Adrenal gland (tissue), 12 donors: ENCODE measurements around the gene TMIGD2. TPM values are rescaled to one million over a fixed set of nuclear protein-coding genes. Genes with fewer than 3 reads are reported as not detected.

Source experiments
- DNase-seq, 7 donors: peaks; one replicate each; pipeline ENCODE4 v3.0.0-alpha.2; 2019 to 2020
- H3K27ac ChIP-seq, 5 donors: fragments of 200-600 bp; sonication (generic) in 4 of 5; 1 replicate in 3 of 5; 2 replicates in 2 of 5; pipeline versions ENCODE4 v1.5.1 to v1.8.0; 2016 to 2020; ENCODE audit warnings: mild to moderate bottlenecking in 1 of 5
- H3K27me3 ChIP-seq: fragments of 200-600 bp; 2 replicates; pipeline ENCODE4 v1.8.0; 2021
- H3K36me3 ChIP-seq, 2 donors: fragments of 200-600 bp; replicated peaks in 1 of 2; 1 replicate in 1 of 2; 2 replicates in 1 of 2; pipeline versions ENCODE4 v1.5.1 to v1.8.0; 2018 to 2022
- H3K4me1 ChIP-seq, 2 donors: fragments of 200-600 bp; replicated peaks in 1 of 2; 1 replicate in 1 of 2; 2 replicates in 1 of 2; pipeline versions ENCODE4 v1.5.1 to v1.8.0; 2018 to 2021
- H3K4me3 ChIP-seq, 4 donors: fragments of 200-600 bp; sonication (generic) in 3 of 4; one replicate each; pipeline ENCODE4 v1.5.1; 2016 to 2018
- H3K9me3 ChIP-seq, 3 donors: fragments of 200-600 bp; sonication (generic) in 1 of 3; replicated peaks in 1 of 3; 1 replicate in 2 of 3; 2 replicates in 1 of 3; pipeline versions ENCODE4 v1.5.1 to v1.8.0; 2016 to 2021
- POLR2A ChIP-seq, 2 donors: fragments of 450-650 bp; IDR thresholded peaks; one replicate each; pipeline ENCODE4 v1.6.1; 2017; ENCODE audit warnings: antibody characterized with exemption in 2 of 2, mild to moderate bottlenecking in 2 of 2, moderate library complexity in 1 of 2
- WGBS, 4 donors: extraction: QIAGEN DNeasy Blood & Tissue Kit in 2 of 4; methylation state at CpG; one replicate each; pipeline versions ENCODE4 v1.1.5 to v1.1.7; 2013 to 2017; 5-methylcytosine and 5-hydroxymethylcytosine counted together
- intact Hi-C, 2 donors: fragments of 100-400 bp; cut with DNase I; formaldehyde crosslinking; loops; one replicate each; pipeline versions ENCODE4 v1.14.1 to v1.15.0; 2022 to 2023
- polyA plus RNA-seq, 3 donors: library from polyadenylated mRNA; stranded (reverse); fragments of 200-250 nt in 2 of 3; fragments of 350-450 nt in 1 of 3; fragmentation: Illumina TruSeq in 1 of 3; extraction: RNeasy Lipid Tissue Mini Kit (QIAGEN cat#74804) in 1 of 3; gene quantifications; one replicate each; pipeline ENCODE4 v1.2.3, GENCODE V29; 2013 to 2014
- total RNA-seq, 9 donors: library from RNA; depleted of rRNA in 4 of 9; stranded (reverse); fragments of >200 nt in 4 of 9; fragments of 120-200 nt in 1 of 9; fragmentation: NEBNext Ultra II Directional in 1 of 9; extraction: Animal tissue kit (Norgen Biotek cat#: 25700) in 1 of 9; gene quantifications; one replicate each; pipeline versions ENCODE4 v1.1.0 to v1.2.4, GENCODE V29; 2013 to 2023
- TF ChIP-seq, protein P1 (sequence below), 6 experiments: fragments of 450-650 bp in 4 of 6; fragments of 200-600 bp in 2 of 6; sonication (generic) in 1 of 6; IDR thresholded peaks; 1 replicate in 5 of 6; 2 replicates in 1 of 6; pipeline versions ENCODE4 v1.5.1 to v1.8.0; 2016 to 2021; ENCODE audit warnings: antibody characterized with exemption in 6 of 6, mild to moderate bottlenecking in 2 of 6, moderate library complexity in 1 of 6
- donor health status: healthy with polysubstance abuse.
- donor health status: Bipolar disorder and iron deficiency.
- donor health status: DM: yes; HTN: yes; CAD: no.
- donor health status: DM: no; HTN: no; CAD: no.
- donor health status: DM: no; HTN: no; CAD: no.
- donor health status: DM: yes; HTN: yes; CAD: no.

The TMIGD2 gene
- total and polyA plus RNA-seq, 12 donors, result 0.17 to 0.25 (median 0.24) TPM; not detected in 9

DNA sequence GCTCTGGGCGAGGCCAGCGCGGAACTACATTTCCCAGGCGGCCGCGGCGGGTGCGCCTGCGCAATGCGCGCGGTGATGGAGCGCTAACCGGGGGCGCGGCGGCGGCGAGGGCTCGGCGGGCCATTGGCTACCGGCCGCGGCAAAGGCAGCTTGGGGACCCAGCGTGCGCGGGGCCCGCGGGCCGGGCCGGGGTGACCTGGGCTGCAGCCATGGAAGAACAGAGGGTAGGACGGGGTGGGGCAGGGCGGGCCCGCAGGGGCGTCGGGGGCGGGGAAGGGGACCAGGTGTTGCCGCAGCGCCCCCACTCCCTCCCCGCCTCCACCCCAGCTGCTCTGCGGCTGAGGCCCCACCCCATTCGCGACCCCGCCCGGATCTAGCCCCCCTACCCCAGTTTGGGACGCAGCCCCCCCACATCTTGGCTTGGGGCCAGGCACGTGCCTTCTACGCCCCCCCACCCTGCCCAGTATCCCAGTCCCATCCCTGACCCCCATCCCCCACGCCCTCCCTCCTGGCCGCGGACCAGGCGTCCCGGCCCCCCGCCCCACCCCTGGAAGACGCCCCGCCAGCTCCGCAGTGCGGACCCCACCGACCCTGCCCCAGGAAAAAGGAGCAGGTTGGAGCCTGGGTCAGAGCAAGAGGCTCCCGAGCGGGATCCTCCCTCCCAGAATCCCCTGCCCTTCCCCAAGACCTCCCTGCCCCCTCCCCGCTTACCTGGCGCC is 2.5 kb upstream of the TMIGD2 start, which contains the start of gene FSD1:
Gene FSD1, plus strand, starts transcription at position 61 of the 719 bp plus-strand sequence. Its CDS starts 149 bp downstream, at position 210.
- no peaks in the 10 kb centered on the region for H3K9me3 ChIP-seq
- H3K27ac ChIP-seq, result no peak within 1 kb of the TSS
- H3K27me3 ChIP-seq, result peaks cover 8% of the 10 kb centered on the region
- H3K4me1 ChIP-seq, result no peaks in the 10 kb centered on the region
- DNase-seq, result no peak
- intact Hi-C loops, result no loop called here
- 4 to 17% (median 5%) methylated on average over 8 to 58 of the region's 63 CpGs for WGBS, 4 donors
- TF ChIP-seq, protein P1, sequence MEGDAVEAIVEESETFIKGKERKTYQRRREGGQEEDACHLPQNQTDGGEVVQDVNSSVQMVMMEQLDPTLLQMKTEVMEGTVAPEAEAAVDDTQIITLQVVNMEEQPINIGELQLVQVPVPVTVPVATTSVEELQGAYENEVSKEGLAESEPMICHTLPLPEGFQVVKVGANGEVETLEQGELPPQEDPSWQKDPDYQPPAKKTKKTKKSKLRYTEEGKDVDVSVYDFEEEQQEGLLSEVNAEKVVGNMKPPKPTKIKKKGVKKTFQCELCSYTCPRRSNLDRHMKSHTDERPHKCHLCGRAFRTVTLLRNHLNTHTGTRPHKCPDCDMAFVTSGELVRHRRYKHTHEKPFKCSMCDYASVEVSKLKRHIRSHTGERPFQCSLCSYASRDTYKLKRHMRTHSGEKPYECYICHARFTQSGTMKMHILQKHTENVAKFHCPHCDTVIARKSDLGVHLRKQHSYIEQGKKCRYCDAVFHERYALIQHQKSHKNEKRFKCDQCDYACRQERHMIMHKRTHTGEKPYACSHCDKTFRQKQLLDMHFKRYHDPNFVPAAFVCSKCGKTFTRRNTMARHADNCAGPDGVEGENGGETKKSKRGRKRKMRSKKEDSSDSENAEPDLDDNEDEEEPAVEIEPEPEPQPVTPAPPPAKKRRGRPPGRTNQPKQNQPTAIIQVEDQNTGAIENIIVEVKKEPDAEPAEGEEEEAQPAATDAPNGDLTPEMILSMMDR (IDR thresholded peaks at IDR 0.05), result no peak
- no peak for TF ChIP-seq POLR2A (IDR thresholded peaks at IDR 0.05)
- no peak within 1 kb of the TSS for H3K4me3 ChIP-seq
- no peaks in the 10 kb centered on the region for H3K36me3 ChIP-seq

DNA sequence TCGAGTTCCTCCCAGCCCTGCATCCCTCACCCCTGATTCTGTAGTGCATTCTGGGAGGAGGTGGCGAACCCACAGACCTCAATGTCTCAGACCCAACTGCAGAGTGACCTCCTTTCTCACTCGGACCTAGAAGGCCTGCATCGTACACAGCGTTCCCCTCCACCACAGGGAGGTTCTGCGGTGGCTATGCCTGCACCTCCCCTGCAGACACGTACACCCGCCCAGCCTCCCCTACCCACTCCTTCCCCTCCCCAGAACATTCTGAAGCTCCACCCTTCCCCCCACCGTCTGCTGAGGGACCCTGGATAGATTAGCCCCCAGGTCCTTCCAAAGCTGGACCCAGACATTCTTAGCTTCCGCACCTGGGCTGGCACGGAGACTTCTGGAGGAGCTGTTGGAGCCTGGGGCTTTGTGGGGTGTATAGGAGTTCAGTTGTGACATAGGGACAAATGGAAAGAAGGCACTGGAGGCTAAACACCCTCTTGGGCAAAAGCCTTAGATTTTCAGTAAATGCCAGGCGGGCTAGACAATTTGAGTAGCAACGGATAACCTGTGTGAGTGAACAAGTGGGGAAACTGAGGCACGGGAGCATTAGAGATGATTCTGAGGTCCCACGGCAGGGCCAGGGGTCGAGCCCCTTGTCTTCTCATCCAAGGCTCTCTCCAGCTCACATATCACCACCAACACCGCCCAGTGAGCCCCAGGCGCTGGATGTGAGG is 1.8 kb upstream of the TMIGD2 start:
- Histone ChIP-seq H3K36me3 (no peaks in the 10 kb centered on the region), H3K4me3 (no peak overlapping the region), H3K27ac (no peak overlapping the region), H3K4me1 (no peaks in the 10 kb centered on the region), H3K9me3 (no peaks in the 10 kb centered on the region), H3K27me3 (peaks cover 8% of the 10 kb centered on the region)
- no peak for DNase-seq
- WGBS, 4 donors, result 41 to 49% (median 47%) methylated on average over 14 to 18 of the region's 18 CpGs
- intact Hi-C loops, result no loop called here
- no peak for TF ChIP-seq POLR2A (IDR thresholded peaks at IDR 0.05)
- TF ChIP-seq, protein P1 (IDR thresholded peaks at IDR 0.05), result no peak

DNA sequence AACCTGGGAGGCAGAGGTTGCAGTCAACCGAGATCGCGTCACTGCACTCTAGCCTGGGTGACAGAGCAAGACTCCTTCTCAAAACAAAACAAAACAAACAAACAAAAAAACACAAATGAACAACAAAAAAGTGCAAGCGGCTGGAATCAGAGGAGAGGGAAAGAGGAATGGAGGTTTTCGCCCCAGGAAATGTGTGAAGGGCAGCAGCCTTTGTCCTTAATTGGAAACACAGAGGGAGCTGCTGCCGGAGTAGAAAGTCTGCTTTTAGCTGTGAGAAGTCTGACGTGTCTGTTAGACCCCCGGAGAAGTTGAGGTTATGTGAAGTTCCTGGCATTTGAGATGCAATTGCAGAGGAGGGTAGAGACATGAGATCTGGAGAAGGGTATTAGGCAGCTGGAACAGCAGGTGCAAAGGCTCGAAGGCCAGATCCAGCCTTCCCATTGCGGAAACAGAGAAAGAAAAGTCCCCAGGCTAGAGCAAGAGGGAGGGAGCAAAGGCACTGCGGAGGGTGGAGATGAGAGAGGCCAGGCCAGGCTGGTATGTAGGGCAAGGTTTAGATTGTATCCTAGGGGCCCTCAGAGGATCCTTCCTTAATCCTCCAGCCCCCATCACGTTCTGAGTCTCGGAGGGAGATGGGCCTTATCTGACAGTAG is 473 bp downstream of the TMIGD2 start:
- intact Hi-C loops, result no loop called here
- no peak overlapping the region for H3K4me3 ChIP-seq
- TF ChIP-seq POLR2A (IDR thresholded peaks at IDR 0.05), result no peak
- TF ChIP-seq, protein P1 (IDR thresholded peaks at IDR 0.05), result no peak
- 63 to 72% (median 68%) methylated on average over 11 to 13 of the region's 13 CpGs for WGBS, 4 donors
- H3K27me3 ChIP-seq, result peaks cover 8% of the 10 kb centered on the region
- no peak overlapping the region for H3K27ac ChIP-seq
- no peaks in the 10 kb centered on the region for H3K9me3 ChIP-seq
- H3K4me1 ChIP-seq, result no peaks in the 10 kb centered on the region
- H3K36me3 ChIP-seq, result no peaks in the 10 kb centered on the region
- DNase-seq, result no peak

DNA sequence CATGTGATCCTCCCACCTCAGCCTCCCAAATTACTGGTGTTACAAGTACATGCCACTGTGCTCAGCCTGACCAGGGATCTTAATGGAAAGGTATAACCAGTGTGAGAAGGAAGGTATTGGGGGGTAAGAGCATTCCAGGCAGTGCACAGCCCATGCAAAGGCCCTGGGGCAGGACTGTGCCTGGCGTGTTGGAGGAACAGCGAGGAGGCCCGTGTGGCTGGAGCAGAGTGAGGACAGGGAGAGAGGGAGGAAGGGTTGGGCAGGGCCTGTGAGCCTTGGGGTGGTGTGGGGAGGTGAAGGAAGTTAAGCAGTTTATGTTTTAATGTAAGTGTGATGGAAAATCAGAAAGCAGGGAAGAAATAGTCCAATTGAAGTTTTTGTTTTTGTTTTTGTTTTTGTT is 1.6 kb downstream of the TMIGD2 start:
- H3K4me1 ChIP-seq, result no peaks in the 10 kb centered on the region
- no peaks in the 10 kb centered on the region for H3K9me3 ChIP-seq
- H3K4me3 ChIP-seq, result no peak overlapping the region
- TF ChIP-seq, protein P1 (IDR thresholded peaks at IDR 0.05), result no peak
- no peak for TF ChIP-seq POLR2A (IDR thresholded peaks at IDR 0.05)
- H3K36me3 ChIP-seq, result no peaks in the 10 kb centered on the region
- intact Hi-C loops, result no loop called here
- WGBS, 4 donors, result 89 to 97% (median 94%) methylated on average over 3 of the region's 3 CpGs
- no peak overlapping the region for H3K27ac ChIP-seq
- DNase-seq, result no peak
- H3K27me3 ChIP-seq, result peaks cover 8% of the 10 kb centered on the region
